GM15510 (cell line): ENCODE results near the gene IWS1.

Experiments
- POLR2A ChIP-seq: IDR thresholded peaks from 3 replicates; pipeline ENCODE4 v1.6.1; 2011; ENCODE audit warnings: borderline replicate concordance; ENCODE audit not compliant: insufficient read length; ENCODE audit errors: extremely low read depth

IWS1 gene

DNA sequence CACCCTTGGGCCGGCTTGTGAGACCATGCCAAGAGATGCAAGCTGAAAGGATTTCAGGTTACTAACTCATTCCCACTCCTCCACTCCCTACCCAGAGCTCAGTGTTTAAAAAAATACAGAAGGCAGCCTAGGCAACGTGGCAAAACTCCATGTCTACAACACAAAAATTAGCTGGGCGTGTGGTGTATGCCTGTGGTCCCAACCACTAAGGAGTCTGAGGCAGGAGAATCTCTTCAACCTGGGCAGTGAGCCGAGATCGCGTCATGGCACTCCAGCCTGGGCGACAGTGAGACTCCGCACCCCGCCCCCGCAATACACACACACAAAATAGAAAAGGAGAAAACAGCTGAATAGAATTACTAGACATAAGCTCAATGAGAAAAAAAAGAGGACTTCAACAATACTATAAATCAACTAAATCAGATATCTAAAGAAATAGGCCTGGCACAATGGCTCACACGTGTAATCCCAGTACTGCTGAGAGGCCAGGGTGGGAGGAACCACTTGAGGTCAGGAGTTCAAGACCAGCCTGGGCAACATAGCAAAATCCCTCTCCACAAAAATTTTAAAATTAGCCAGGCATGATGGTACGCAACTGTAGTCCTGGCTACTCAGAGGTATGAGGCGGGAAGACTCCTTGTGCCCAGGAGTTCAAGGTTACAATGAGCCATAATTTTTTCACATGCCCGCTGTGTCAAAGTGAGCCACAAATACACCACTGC is 10.1 kb downstream of the IWS1 start:
- TF ChIP-seq POLR2A: no peak

DNA sequence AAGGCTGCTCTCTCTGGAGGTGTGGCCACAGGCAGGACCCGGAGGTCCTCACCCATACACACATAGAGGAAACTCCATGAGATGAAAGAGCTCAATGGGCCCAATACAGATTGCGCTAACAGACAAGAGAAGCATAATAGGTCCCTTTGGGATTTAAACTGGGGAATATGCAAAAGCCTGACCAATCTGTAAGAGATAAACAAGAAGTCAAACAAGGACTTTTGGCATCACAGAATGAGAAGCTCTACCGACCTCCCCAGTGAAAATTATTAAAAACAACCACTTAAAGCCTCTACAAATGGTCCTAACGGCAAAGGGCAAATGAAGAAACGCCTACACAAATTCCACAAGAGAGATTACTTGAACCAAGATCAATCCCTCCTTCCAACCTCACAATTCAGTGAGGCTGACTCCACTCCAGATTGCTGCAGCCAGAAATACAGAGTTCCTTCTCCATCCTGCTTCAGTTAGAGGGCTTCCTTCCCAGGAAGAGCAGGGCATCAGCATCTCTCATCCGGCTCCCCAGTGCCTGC is 10.8 kb downstream of the IWS1 start:
- TF ChIP-seq POLR2A: no peak

DNA sequence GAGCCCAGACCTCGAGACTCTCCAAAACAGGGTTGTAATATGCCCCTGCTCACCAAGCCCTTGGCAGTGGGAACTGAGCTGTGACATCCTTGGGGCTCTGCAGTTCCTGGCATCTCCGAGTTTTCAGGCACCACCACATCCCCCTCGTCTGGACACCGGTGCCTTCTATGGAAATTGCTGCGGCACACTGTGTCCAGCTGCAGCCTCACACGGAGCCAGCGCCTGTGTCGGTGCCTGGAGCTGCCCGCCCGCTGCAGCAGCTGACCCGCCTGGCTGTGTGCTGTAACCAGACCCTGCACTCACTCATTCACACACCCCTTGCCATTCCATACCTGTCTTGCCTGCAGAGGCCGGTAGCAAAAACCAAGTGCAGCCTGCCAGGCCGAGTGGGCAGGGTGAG is 11.8 kb downstream of the IWS1 start:
- TF ChIP-seq POLR2A: no peak

DNA sequence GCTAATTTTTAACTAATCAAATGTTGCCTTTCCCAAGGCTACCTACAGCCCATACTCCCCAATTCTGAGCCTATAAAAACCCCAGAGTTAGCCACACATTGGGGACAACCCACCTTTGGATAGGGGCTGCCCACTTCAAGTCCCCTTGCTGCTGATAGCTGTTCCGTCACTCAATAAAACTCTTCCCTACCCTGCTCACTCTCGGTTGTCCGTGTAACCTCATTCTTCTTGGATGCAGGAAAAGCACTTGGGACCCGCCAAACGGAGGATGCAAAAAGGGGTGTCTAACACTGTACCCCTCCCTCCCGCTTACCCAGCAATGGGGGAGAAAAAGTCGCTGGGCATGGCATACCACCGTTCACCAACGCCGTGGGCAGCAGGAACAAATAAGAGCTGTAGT is 12.2 kb downstream of the IWS1 start:
- no peak for TF ChIP-seq POLR2A

DNA sequence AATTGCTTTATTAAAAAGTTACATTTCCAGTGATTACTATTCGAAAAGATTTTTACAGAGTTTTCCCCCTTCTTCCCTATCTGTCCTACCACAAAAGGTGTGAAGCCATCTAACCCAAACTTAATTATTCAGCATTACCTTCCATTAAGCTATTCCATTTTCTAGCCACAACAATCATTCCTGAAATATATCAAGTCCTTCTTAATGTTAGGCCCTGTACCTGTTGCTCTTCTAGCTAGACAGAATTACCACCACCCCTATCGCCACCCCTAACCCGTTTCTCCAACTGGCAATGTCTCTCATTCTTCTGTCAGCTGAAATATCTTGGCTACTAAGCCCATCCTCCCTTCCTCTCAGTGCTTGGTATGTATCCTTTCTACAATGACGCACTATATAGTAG is 13.9 kb downstream of the IWS1 start:
- no peak for TF ChIP-seq POLR2A

DNA sequence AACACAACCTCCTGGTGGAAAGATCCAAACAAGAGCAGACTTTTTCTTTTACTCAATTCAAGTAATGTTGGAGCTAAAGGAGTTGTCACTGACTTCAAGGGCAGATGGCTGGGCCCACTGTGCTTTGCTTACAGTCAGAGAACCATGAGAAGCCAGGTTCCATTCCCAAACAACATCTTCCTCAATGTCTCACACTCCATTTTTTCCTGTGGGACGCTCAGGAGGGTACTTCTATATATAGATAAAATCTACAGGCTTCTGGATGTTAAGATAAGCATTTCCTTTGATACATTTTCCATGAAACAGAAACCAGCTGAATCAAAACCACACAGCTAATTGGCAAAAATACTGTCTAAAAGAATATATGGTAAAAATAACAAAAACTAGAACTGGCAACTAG is 14.4 kb downstream of the IWS1 start:
- TF ChIP-seq POLR2A: no peak

DNA sequence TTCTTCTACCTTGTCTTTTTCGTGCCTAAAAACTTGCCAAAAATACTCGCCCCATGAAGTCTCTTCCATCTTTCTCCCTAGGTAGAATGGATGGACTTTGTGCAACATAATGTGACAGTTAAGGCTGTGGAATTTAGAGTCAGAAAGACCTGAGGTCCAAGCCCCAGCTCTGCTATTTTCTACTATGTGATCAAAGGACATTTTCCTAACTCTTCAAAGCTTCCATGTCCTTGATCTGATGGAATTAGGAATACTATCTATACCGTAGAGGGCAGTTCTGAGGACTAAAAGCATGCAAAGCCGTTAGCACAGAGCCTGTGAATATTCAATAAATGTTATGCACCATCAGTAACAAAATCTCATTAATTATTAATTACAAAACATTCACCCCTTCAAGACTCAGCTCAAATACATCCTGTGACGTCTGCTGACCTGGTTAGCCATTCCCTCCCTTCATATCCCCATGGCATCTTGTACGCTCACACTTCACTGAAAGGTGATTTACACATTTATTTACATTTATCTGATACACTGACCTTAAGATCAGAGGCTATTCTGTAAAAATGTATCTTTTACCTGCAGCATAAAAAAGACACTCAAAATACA is 15.1 kb downstream of the IWS1 start:
- TF ChIP-seq POLR2A: no peak

DNA sequence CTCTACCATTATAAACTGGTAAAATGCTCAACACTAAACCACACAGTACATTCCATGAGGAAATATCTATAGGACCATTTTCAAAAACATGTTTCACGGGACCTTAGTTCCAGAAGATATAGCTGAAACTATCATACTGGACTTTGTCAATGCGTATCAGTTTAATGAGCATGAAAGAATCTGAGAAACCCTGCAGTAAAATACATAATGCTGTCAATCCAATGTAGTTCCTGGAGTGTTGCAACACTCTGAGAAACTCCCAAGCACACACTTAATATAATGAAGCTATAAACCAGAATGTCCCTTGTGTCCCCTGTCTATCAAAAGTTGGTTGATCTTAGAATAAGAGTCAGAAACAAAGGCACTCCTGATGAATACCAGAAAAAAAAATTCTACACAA is 16.2 kb downstream of the IWS1 start:
- no peak for TF ChIP-seq POLR2A

DNA sequence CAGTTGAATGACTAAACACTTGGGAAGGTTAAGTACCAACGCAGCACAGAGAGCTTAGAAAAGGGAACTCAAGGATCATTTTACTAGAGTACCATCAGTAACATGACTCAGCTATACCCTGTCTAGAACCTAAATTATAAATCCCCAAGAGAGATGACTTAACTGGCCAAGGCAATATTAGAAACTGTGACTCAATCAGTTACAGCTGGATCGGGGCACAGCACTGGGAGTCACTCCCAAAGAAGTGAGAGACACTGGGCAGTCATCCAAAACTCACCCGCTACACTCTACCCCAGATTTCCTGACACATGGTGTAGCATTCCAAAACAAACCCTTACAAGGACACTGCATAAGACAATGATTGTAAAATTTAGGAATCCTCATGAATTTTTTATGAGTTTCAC is 17.7 kb downstream of the IWS1 start:
- no peak for TF ChIP-seq POLR2A

DNA sequence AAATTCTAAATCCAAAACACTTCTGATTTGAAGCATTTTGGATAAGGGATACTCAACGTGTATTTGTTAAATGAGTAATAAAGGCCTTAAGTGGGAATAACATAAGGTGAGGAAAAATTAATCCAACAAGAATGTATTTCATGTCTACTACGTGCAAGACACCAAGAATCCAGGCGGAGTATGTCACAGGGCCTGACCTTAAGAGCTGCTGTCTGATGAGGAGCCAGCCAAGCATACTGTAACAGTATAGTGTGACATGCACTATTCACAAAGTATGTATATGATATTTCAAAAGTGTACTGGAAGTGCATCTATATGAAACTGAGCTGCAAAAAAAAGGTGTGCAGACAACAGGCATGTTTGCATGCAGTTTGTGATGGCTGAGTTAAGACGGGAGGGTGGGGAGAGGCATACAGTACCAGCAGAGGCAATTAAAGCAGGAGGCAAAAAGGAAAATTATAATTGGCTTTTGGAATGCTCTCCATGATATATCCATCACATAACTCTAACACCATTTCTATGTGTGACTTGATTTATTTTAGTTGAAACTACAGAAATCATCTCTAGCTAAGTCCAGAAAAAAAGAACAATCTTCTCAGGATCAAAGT is 18.2 kb downstream of the IWS1 start:
- no peak for TF ChIP-seq POLR2A

DNA sequence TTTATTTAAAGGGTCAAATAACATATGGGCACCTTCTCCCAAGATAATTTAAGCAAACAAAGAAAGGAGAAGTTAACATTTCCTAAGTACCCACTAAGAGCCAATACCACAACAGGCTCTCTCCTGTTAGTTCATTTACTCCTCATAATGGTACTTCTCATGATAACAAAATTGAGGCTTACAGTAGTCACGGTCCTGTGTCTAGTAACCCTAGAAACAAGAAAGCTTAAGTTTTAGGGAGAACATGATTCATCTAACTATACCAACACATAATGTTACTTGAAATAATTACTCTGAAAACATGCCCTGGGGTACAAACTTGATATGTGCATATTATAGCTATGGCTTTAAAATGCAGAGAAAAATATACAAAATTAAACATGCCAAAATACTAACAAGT is 19.8 kb downstream of the IWS1 start:
- no peak for TF ChIP-seq POLR2A

DNA sequence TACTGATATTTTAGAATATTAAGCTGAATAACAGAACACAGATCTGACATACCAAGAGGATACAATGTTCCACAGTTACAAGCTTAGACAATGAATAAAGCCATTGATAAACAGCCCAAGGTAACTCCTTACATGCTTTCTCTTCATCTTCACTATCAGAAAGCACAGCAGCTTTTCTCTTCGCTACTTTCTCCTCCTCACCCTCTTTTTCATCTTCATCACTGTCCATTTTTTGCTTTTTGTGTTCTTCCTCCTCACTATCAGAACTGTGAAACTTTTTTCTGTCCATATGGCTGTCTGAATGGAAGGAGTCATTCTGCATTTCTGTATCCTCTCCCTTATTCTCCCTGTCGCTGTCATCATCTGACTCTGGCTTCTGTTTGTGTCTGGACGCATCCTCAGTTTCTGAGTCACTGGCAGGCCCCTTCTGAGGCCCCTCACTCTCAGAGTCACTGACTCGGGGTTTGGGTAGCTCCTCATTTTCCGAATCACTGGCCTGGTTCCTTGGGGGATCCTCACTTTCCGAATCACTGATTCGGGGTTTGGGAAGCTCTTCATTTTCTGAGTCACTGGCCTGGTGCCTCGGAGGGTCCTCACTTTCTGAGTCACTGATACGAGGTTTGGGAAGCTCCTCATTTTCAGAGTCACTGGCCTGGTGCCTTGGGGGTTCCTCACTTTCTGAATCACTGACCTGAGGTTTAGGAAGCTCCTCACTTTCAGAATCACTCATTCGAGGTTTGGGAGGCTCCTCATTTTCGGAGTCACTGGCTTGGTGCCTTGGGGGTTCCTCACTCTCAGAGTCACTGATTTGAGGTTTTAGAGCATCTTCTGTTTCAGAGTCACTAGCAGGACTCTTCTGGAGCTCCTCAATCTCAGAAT is 21.5 kb downstream of the IWS1 start:
- no peak for TF ChIP-seq POLR2A

DNA sequence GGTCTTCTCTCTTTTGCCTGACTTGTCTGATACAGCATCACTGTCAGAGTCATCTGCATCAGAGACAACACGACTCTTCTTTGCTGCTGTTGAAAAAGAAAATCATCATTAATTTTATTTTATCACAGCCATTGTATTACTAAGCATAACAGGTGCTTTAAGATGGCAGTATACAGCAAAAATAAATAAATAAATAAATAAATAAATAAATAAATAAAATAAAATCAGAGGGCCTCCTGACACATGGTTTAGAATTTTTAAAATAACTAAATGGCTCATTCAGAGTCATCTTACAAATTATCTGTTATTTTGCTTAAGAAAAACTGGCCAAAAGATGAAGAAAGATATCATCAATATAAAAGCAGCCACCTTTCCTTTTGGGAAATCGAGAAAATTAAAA is 22.8 kb downstream of the IWS1 start:
- TF ChIP-seq POLR2A: no peak

DNA sequence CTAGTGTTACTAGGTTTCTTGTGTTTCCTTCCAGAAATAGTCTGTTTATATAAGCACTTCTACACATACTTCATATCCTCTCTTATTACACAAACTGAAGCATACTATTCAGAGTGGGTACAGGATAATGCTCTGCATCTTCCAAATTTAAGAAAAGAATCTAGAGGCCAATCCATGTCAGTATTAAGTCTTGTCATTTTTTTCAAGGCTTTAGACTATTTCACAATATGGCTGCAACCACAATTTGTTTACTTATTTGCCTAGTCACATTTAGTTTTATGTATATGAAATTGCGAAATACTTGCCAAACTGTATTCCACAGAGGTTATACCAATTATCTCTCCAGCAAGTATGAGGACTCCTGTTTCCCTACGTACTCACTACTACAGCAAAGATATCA is 27.9 kb downstream of the IWS1 start:
- TF ChIP-seq POLR2A: no peak

DNA sequence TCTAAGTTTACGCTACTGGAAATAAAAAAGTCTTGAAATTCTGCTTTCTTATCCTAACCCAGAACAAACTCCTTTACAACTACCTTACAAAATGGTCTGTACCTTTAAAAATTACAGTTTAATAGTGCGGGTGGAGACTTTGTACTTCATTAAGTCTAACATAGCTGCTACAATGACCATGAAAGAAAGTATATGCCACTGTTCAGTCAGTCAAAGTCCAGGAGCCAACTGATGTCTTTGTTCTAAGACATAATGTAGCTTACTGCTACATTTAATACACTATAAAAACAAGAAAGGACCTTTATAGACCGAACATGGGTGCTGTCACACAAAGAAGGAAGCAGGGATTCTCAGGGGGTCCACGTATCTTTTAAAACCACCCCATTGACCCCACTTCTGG is 36.0 kb downstream of the IWS1 start:
- no peak for TF ChIP-seq POLR2A
